NCI-H524 treated with DMSO at 0.1 percent for 48 hours (cell line): ENCODE data around the gene ZNF561.

Source experiments
- DNase-seq: peaks from one replicate; lab custom pipeline; 2025; lab: John Stamatoyannopoulos, UW

Gene ZNF561

GRCh38 chr19:9580728-9581127 lies 40.3 kb downstream of the ZNF561 start:
- DNase-seq, result no peak

GRCh38 chr19:9570255-9570654 lies 50.8 kb downstream of the ZNF561 start:
- no peak for DNase-seq

GRCh38 chr19:9566729-9567128 lies 54.3 kb downstream of the ZNF561 start:
- no peak for DNase-seq

GRCh38 chr19:9565900-9566705 lies 54.9 kb downstream of the ZNF561 start:
- DNase-seq, result no peak
